ENCODE measurements around the gene AASDHPPT. TPM values are rescaled to one million over a fixed set of nuclear protein-coding genes. Genes with fewer than 3 reads are reported as not detected.
"Not testable (repeated sequence)": the region's sequence is repeated elsewhere in the genome, so short reads cannot be mapped to it uniquely, and the experiment has no call there.

The AASDHPPT gene
- total RNA-seq, 2 experiments from 2014 or later, result 41.6 to 46.2 TPM

GRCh38 chr11:106032861-106033260 is 44.6 kb upstream of the AASDHPPT start:
- Mint-ChIP-seq H3K27me3 (peaks cover 37% of the 10 kb centered on the region), H3K4me1 (ENCODE audit: low read depth) (no peaks in the 10 kb centered on the region), H3K27ac (no peak overlapping the region), H3K36me3 (ENCODE audit: low read depth) (no peaks in the 10 kb centered on the region), H3K9me3 (no peaks in the 10 kb centered on the region), H3K4me3 (no peak overlapping the region)
- no peak for ATAC-seq
- intact Hi-C loops (cut with micrococcal nuclease), result no loop called here
- TF ChIP-seq CTCF (IDR thresholded peaks at IDR 0.05), result no peak
- POLR2A ChIA-PET, result no interaction called here
- DNase-seq, result no peak
- CTCF ChIA-PET, result interaction anchor here (0.8 kb wide), 1 partner anchor 16 kb away, joined by 3 read pairs; no protein-coding TSS in a partner anchor

GRCh38 chr11:106043540-106043939 is 33.9 kb upstream of the AASDHPPT start:
- no peak for DNase-seq
- no peak for ATAC-seq
- H3K4me3 Mint-ChIP-seq, result no peak overlapping the region
- ChIA-PET CTCF (no interaction called here), POLR2A (no interaction called here)
- H3K36me3 Mint-ChIP-seq (ENCODE audit: low read depth), result no peaks in the 10 kb centered on the region
- no peaks in the 10 kb centered on the region for H3K4me1 Mint-ChIP-seq (ENCODE audit: low read depth)
- H3K27ac Mint-ChIP-seq, result no peak overlapping the region
- TF ChIP-seq CTCF (IDR thresholded peaks at IDR 0.05), result no peak
- peaks cover 11% of the 10 kb centered on the region for H3K27me3 Mint-ChIP-seq
- intact Hi-C loops (cut with micrococcal nuclease), result no loop called here
- no peaks in the 10 kb centered on the region for H3K9me3 Mint-ChIP-seq

GRCh38 chr11:106047631-106048030 is 29.8 kb upstream of the AASDHPPT start:
- ChIA-PET POLR2A (no interaction called here), CTCF (interaction anchor here (0.6 kb wide), 1 partner anchor 1265 kb away, joined by 3 read pairs; no protein-coding TSS in a partner anchor)
- Mint-ChIP-seq H3K4me3 (no peak overlapping the region), H3K27ac (no peak overlapping the region), H3K9me3 (no peaks in the 10 kb centered on the region), H3K27me3 (peaks cover 6% of the 10 kb centered on the region), H3K4me1 (ENCODE audit: low read depth) (no peaks in the 10 kb centered on the region), H3K36me3 (ENCODE audit: low read depth) (no peaks in the 10 kb centered on the region)
- TF ChIP-seq CTCF (IDR thresholded peaks at IDR 0.05), result no peak
- ATAC-seq, result no peak
- no peak for DNase-seq
- intact Hi-C loops (cut with micrococcal nuclease), result no loop called here

GRCh38 chr11:106049727-106050476 is 27.6 kb upstream of the AASDHPPT start:
- Mint-ChIP-seq H3K9me3 (no peaks in the 10 kb centered on the region), H3K4me3 (no peak overlapping the region), H3K4me1 (ENCODE audit: low read depth) (no peaks in the 10 kb centered on the region), H3K36me3 (ENCODE audit: low read depth) (peaks cover 4% of the 10 kb centered on the region), H3K27me3 (peaks cover 6% of the 10 kb centered on the region), H3K27ac (no peak overlapping the region)
- intact Hi-C loops (cut with micrococcal nuclease), result no loop called here
- TF ChIP-seq CTCF (IDR thresholded peaks at IDR 0.05), result no peak
- DNase-seq, result no peak
- no peak for ATAC-seq
- CTCF ChIA-PET, result interaction anchor here (1.4 to 1.5 kb wide), 2 partner anchors 13 to 37 kb away, joined by 3 to 5 read pairs; no protein-coding TSS in a partner anchor
- POLR2A ChIA-PET, result interaction anchor here (0.9 kb wide), 1 partner anchor 27 kb away, joined by 3 read pairs; the partner anchor contains the start of genes AASDHPPT and KBTBD3

- no peak overlapping the region for H3K4me3 Mint-ChIP-seq
- CTCF ChIA-PET, result no interaction called here
- no peak overlapping the region for H3K27ac Mint-ChIP-seq
- H3K36me3 Mint-ChIP-seq (ENCODE audit: low read depth), result peaks cover 4% of the 10 kb centered on the region
- POLR2A ChIA-PET, result no interaction called here
- H3K4me1 Mint-ChIP-seq (ENCODE audit: low read depth), result no peaks in the 10 kb centered on the region
- H3K9me3 Mint-ChIP-seq, result no peaks in the 10 kb centered on the region
- intact Hi-C loops (cut with micrococcal nuclease), result no loop called here
- ATAC-seq (no peak), DNase-seq (no peak)
- TF ChIP-seq CTCF (IDR thresholded peaks at IDR 0.05), result no peak
- H3K27me3 Mint-ChIP-seq, result peaks cover 4% of the 10 kb centered on the region
Observed at GRCh38 chr11:106051103-106051502, 26.4 kb upstream of the AASDHPPT start.

GRCh38 chr11:106058377-106058776 is 19.1 kb upstream of the AASDHPPT start:
- intact Hi-C loops (cut with micrococcal nuclease); H3K27ac Mint-ChIP-seq; ATAC-seq; H3K9me3 Mint-ChIP-seq; DNase-seq; POLR2A ChIA-PET; H3K4me3 Mint-ChIP-seq; CTCF ChIA-PET; H3K27me3 Mint-ChIP-seq: not testable (repeated sequence)
- Mint-ChIP-seq H3K36me3 (ENCODE audit: low read depth) (peaks cover 15% of the 10 kb centered on the region), H3K4me1 (ENCODE audit: low read depth) (peaks cover 14% of the 10 kb centered on the region)
